A375 (cell line): ENCODE data around the gene ENDOU. TPM values are rescaled to one million over a fixed set of nuclear protein-coding genes. Genes with fewer than 3 reads are reported as not detected.

Source experiments
- total RNA-seq: library from RNA; depleted of rRNA; stranded (reverse); fragments of >200 nt; shearing (Covaris generic); gene quantifications from 2 replicates; pipeline ENCODE4 v1.2.3, GENCODE V29; 2014; rRNA removed

ENDOU gene, protein sequence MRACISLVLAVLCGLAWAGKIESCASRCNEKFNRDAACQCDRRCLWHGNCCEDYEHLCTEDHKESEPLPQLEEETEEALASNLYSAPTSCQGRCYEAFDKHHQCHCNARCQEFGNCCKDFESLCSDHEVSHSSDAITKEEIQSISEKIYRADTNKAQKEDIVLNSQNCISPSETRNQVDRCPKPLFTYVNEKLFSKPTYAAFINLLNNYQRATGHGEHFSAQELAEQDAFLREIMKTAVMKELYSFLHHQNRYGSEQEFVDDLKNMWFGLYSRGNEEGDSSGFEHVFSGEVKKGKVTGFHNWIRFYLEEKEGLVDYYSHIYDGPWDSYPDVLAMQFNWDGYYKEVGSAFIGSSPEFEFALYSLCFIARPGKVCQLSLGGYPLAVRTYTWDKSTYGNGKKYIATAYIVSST
- total RNA-seq, result 0.13 TPM in 1 of 2 replicates, not detected in the other

DNA sequence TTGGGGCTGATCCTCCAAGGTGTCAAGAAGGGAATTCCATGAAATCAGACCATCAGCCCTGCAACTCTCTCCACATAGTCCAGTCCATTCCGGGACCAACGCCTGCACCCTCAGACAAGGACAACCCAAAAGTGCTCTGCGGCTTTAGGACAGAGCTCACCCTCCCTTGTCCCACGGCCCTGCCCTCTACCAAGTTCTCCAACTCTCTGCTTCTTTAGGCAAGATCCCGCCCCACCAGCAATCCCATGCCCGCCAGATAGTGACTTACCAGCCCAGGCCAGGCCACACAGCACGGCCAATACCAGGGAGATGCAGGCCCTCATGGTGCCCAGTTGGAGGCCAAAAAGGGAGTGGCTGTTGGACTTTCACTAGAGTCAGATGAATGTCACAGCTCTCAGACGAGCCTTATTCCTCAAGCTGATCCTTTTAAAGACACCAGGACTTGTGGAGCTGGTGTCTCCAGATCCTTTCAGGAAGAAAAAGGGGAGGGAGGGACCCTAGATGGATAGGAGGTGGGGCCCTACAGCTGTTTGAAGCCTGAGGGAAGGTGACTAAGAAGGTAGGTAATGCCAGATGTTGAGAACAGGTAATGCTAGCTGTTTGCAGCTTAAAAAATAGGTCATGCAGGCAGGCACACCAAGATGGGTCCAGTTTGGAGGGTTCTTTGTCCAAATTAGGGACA, at the start of gene ENDOU:
TSS of gene ENDOU (minus strand) at position 400 of the 682 bp plus-strand sequence. CDS start at position 323, 77 bp downstream.

DNA sequence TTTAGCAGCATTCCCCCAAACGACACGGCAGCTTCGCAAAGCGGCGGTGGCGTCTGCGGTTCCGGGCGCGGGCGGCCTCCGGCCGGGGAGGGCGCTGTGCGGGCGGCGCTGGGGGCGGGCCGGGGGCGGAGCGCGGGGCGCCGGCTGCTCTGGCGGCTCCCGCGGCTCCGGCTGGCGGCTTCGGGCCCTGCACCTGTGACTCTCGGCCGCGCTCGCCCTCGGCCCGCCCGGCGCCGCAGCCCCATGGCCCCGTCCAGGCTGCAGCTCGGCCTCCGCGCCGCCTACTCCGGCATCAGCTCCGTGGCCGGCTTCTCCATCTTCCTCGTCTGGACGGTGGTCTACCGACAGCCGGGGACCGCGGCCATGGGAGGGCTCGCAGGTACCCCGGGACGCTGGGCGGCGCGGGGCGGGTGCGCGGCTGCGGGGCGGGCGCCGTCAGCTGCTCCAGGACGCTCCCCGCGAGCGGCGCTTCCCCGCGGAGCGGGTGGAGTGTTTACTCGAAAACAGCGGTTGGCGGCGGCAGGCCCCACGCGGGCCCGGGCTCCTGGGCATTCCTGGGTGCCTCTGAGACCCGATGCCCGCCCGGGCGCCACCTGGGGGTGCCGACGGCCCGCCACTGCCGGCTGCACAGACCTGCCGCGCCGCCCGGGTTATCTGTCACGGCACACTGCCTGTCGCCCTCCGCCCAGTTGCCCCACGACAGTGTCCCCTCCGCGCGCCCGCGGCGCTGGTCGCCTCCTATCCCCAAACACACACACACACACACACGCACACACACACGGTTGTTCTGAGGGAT, 48.0 kb upstream of the ENDOU start, which contains the start of gene SLC48A1:
TSS of gene SLC48A1 (plus strand) at position 177 of the 796 bp plus-strand sequence. CDS start at position 244, 67 bp downstream.

DNA sequence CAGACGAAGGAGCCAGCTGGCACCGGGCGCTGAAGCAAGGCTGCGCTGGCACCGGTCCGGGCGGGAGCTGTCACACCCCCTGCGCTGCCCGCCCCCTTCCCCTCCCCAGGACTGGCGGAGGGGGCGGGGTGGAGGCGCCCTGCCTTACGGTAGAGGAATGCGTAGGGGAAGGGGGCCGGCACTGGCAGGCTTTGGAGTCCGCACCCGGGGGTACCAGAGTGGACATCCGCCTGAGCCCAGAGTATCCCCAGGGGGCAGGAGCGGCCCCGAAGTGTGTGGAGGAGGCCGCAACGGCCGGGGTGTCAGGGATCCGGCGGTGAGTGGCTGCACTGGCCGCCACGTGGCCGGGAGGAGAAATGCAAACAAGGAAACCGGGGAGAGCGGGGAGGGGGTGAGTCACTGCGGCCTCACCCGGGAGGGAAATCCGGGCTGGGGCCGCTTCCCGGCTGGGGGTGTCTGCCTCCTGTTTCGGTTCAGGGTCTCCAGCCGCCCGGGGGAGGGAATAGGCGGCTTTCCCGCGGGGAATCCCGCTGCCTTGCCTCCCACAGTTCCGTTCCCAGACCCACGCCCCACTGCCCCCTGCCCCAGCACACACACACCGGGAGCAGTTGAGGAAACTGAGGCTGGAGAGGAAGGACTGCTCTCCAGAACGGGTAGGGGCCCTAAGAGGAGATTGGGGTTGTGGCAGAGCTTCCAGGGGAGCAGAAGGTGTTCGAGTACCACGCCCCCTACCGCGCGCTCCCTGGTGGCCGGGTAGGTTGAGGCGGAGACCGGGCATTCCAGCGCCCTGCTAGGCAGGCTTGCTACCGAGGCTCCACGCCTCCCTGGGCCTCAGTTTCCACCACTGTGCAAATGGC, 33.8 kb upstream of the ENDOU start, which contains the start of gene RAPGEF3:
TSS of gene RAPGEF3 (minus strand) at position 47 of the 857 bp plus-strand sequence. CDS start 324 bp downstream, outside the sequence.

DNA sequence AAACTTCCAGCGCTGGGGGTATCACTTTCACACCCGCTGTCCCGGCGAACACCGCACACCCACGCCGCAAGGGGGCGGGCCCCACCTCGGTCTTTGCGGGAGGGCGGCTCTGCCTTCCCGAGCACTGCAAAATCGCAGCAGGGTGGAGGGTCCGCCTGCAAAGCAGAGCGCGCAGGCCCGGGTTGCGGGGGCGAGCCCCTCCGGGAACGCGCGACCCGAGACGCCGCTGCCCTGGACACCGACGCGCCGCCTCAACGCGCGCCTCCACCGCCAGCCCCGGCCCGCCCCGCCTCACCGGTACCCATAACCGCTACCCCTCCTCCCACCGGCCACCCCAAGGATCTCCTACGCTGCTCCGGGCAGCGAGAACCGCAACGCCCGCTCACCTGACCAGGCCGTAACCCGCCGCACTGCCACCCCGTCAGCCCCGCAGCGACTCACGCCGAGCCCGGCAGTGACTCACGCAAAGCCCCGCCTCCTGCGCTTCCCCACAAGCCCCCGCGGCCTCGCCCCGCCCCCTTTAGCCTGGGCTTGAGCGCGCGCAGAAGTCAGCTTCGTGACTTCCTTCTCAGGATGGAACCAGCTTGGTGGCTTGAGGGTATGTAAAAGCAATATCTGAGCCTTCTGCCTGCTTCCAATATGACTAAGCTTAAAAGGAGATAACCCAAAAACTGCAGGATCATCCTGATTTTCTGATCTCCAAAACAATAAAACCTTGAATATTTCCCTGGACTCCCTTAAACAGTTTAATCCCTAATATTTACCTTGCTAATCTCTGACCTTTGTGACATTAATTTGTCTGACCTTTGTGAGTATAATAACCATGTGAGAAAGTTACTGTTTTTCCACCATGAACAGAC, 19.5 kb downstream of the ENDOU start, which contains the start of gene RPAP3:
TSS of gene RPAP3 (minus strand) at position 465 of the 860 bp plus-strand sequence. CDS start 3,190 bp downstream, outside the sequence.

Other genes with a start within 250 kb of the ENDOU start
- 22.6 and 39.4 TPM in 2 replicates for gene RPAP3, start 19.5 kb downstream of the ENDOU start, total RNA-seq
- gene RAPGEF3, start 33.4 kb upstream of the ENDOU start, total RNA-seq, result 3.5 and 5.5 TPM in 2 replicates
- 25.6 and 27.3 TPM in 2 replicates for gene SLC48A1, start 47.7 kb upstream of the ENDOU start, total RNA-seq
- gene HDAC7, start 94.4 kb upstream of the ENDOU start, total RNA-seq, result 22.5 and 27.8 TPM in 2 replicates
- gene VDR, start 179.5 kb upstream of the ENDOU start, total RNA-seq, result 10.1 and 10.7 TPM in 2 replicates
- gene TMEM106C, start 238.1 kb upstream of the ENDOU start, total RNA-seq, result 92.5 and 93.2 TPM in 2 replicates